Measurements from ENCODE around the gene CAMKMT.

- TF ChIP-seq ZNF274 (IDR thresholded peaks at IDR 0.05; ENCODE audit: low read depth, low read length) (no peak), YY1 (IDR thresholded peaks at IDR 0.05; ENCODE audit: insufficient read depth, insufficient read length) (no peak), SUZ12 (IDR thresholded peaks at IDR 0.05; ENCODE audit: extremely low read depth, insufficient read depth, insufficient read length) (no peak)
Measured at GRCh38 chr2:44358503-44358902, 3.2 kb upstream of the CAMKMT start.

Data from NT2/D1 (cell line).